Trophoblast cell (in vitro differentiated cells and primary cell): ENCODE measurements around the gene PIK3IP1.

Experiments used
- DNase-seq, 2 donors: peaks; one replicate each; pipeline ENCODE4 v3.0.0-alpha.2; 2016
- H2AFZ ChIP-seq: 2 replicates; pipeline ENCODE4 v1.6.1; 2013; ENCODE audit warnings: low read length, moderate library complexity, mild to moderate bottlenecking; ENCODE audit not compliant: insufficient read depth, poor library complexity
- H2AK5ac ChIP-seq: 2 replicates; pipeline ENCODE4 v1.6.1; 2013; ENCODE audit warnings: mild to moderate bottlenecking, low read length
- H2BK120ac ChIP-seq: 2 replicates; pipeline ENCODE4 v1.6.1; 2013; ENCODE audit warnings: low read length, mild to moderate bottlenecking, moderate library complexity; ENCODE audit not compliant: insufficient read depth, poor library complexity
- H2BK12ac ChIP-seq: 2 replicates; pipeline ENCODE4 v1.6.1; 2013; ENCODE audit warnings: mild to moderate bottlenecking, low read length, moderate library complexity
- H2BK5ac ChIP-seq: 2 replicates; pipeline ENCODE4 v1.6.1; 2013; ENCODE audit warnings: low read length, low read depth, moderate library complexity, mild to moderate bottlenecking; ENCODE audit not compliant: poor library complexity
- H3K14ac ChIP-seq: 2 replicates; pipeline ENCODE4 v1.6.1; 2013; ENCODE audit warnings: mild to moderate bottlenecking, low read length
- H3K18ac ChIP-seq: 2 replicates; pipeline ENCODE4 v1.6.1; 2013; ENCODE audit warnings: mild to moderate bottlenecking, low read length
- H3K23ac ChIP-seq: 2 replicates; pipeline ENCODE4 v1.6.1; 2013; ENCODE audit warnings: low read length
- H3K27ac ChIP-seq: 2 replicates; pipeline ENCODE4 v1.5.1; 2013; ENCODE audit warnings: low read depth, mild to moderate bottlenecking, inconsistent platforms, low read length, moderate library complexity
- H3K27me3 ChIP-seq: 2 replicates; pipeline ENCODE4 v1.6.1; 2013; ENCODE audit warnings: inconsistent platforms, mild to moderate bottlenecking, low read length, moderate library complexity; ENCODE audit not compliant: insufficient read depth
- H3K36me3 ChIP-seq, 2 experiments: 1 replicate in 1 of 2; 2 replicates in 1 of 2; pipeline ENCODE4 v1.6.1; 2013; ENCODE audit warnings: low read length in 2 of 2, mild to moderate bottlenecking in 2 of 2, moderate library complexity in 1 of 2; ENCODE audit not compliant: insufficient read depth in 2 of 2, control insufficient read depth in 1 of 2
- H3K4ac ChIP-seq: 2 replicates; pipeline ENCODE4 v1.6.1; 2013; ENCODE audit warnings: low read depth, mild to moderate bottlenecking, low read length, moderate library complexity
- H3K4me1 ChIP-seq, 2 experiments: 1 replicate in 1 of 2; 2 replicates in 1 of 2; pipeline ENCODE4 v1.6.1; 2013; ENCODE audit warnings: low read length in 2 of 2, mild to moderate bottlenecking in 2 of 2, moderate library complexity in 1 of 2; ENCODE audit not compliant: insufficient read depth in 2 of 2, control insufficient read depth in 1 of 2
- H3K4me2 ChIP-seq: 2 replicates; pipeline ENCODE4 v1.6.1; 2013; ENCODE audit warnings: inconsistent platforms, mild to moderate bottlenecking, low read length, moderate library complexity
- H3K4me3 ChIP-seq: 2 replicates; pipeline ENCODE4 v1.5.1; 2013; ENCODE audit warnings: mild to moderate bottlenecking, low read depth, low read length, inconsistent platforms
- H3K79me1 ChIP-seq: one replicate; pipeline ENCODE4 v1.6.1; 2013; ENCODE audit warnings: low read length
- H3K79me2 ChIP-seq: 2 replicates; pipeline ENCODE4 v1.6.1; 2013; ENCODE audit warnings: low read length, mild to moderate bottlenecking; ENCODE audit not compliant: control insufficient read depth, insufficient read depth, poor library complexity
- H3K9ac ChIP-seq: 2 replicates; pipeline ENCODE4 v1.6.1; 2013; ENCODE audit warnings: mild to moderate bottlenecking, low read length
- H3K9me3 ChIP-seq: 2 replicates; pipeline ENCODE4 v1.6.1; 2013; ENCODE audit warnings: low read depth, mild to moderate bottlenecking, control low read depth, inconsistent platforms, low read length; ENCODE audit not compliant: insufficient read depth
- H4K12ac ChIP-seq: 2 replicates; pipeline ENCODE4 v1.6.1; 2013; ENCODE audit warnings: low read depth, mild to moderate bottlenecking, low read length, moderate library complexity
- H4K8ac ChIP-seq: 2 replicates; pipeline ENCODE4 v1.6.1; 2013; ENCODE audit warnings: low read depth, mild to moderate bottlenecking, low read length, moderate library complexity
- H4K91ac ChIP-seq: one replicate; pipeline ENCODE4 v1.6.1; 2013; ENCODE audit warnings: low read depth, mild to moderate bottlenecking, low read length, moderate library complexity
- WGBS: extraction: QIAGEN DNeasy Blood & Tissue Kit; methylation state at CpG from one replicate; pipeline ENCODE4 v1.1.7; 2013; ENCODE audit warnings: missing lambda C conversion rate; ENCODE audit not compliant: insufficient read length, insufficient coverage; ENCODE audit errors: extremely low coverage; 5-methylcytosine and 5-hydroxymethylcytosine counted together

Gene PIK3IP1

DNA sequence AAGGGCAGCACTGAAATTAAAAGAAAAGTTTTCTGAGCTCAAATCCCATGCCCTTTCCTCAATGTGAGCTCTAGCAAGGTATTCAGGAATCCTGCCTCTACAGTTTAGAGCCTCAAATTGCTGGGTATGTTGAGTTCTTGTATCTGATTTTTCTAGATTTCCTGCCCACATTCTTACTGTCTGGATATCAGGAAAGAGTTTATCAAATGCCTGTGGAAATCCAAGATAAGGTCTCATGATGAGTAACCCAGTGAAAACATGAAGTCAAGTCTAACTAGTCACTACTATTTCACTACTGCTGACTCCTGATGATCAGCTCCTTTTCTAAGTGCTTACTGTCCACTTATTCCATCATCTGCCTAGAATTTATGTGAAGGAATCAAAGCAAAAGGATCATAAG lies 50.4 kb downstream of the PIK3IP1 start:
- no peak overlapping the region for H3K4ac ChIP-seq
- no peak overlapping the region for H2AFZ ChIP-seq
- peaks cover 36% of the 10 kb centered on the region for H3K79me1 ChIP-seq
- H2BK120ac ChIP-seq, result no peak overlapping the region
- no peaks in the 10 kb centered on the region for H3K27me3 ChIP-seq
- peak; percentile 44 to 93 for DNase-seq
- peak overlapping the region; percentile 57 for H3K27ac ChIP-seq
- no peak overlapping the region for H4K8ac ChIP-seq
- peaks cover 31 to 39% of the 10 kb centered on the region in 2 experiments for H3K4me1 ChIP-seq
- no peaks in the 10 kb centered on the region for H3K36me3 ChIP-seq
- no peak overlapping the region for H3K9ac ChIP-seq
- no peak overlapping the region for H2BK5ac ChIP-seq
- no peak overlapping the region for H3K4me3 ChIP-seq
- H2AK5ac ChIP-seq, result no peak overlapping the region
- no peak overlapping the region for H4K12ac ChIP-seq
- peaks cover 4% of the 10 kb centered on the region for H3K79me2 ChIP-seq
- no peak overlapping the region for H3K4me2 ChIP-seq
- no peak overlapping the region for H3K23ac ChIP-seq
- no peak overlapping the region for H3K18ac ChIP-seq
- no peaks in the 10 kb centered on the region for H3K9me3 ChIP-seq
- no peak overlapping the region for H2BK12ac ChIP-seq
- no peak overlapping the region for H3K14ac ChIP-seq
- no peak overlapping the region for H4K91ac ChIP-seq

DNA sequence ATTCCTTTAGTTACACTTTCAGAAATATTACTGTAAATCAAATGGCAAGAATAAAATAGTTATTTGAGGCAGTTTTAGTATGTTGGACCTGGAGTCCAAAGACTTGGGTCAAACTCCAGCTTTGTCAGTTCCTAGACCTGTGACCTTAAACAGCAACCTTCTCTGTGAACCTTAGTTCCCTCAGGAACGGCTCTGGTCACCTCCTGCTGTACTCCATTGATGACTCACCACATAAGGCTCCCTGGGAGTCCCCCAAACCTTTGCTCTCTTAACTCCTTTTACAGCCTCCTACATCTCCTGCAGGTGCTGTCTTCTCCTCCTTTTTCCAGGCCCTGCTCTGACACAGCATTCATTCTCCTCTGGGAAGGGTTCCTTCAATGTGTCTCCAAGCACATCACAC lies 51.1 kb downstream of the PIK3IP1 start:
- H3K23ac ChIP-seq, result no peak overlapping the region
- H3K4me3 ChIP-seq, result no peak overlapping the region
- no peak for DNase-seq
- peak overlapping the region; percentile 70 for H2AK5ac ChIP-seq
- WGBS, result no CpG with 5 or more reads among the region's 1 CpG
- peaks cover 26 to 35% of the 10 kb centered on the region in 2 experiments for H3K4me1 ChIP-seq
- no peak overlapping the region for H4K12ac ChIP-seq
- H3K14ac ChIP-seq, result no peak overlapping the region
- H4K91ac ChIP-seq, result peak overlapping the region; percentile 41
- peak overlapping the region; percentile 57 for H3K27ac ChIP-seq
- peak overlapping the region; percentile 11 for H3K4ac ChIP-seq
- peak overlapping the region; percentile 44 for H2BK120ac ChIP-seq
- no peaks in the 10 kb centered on the region for H3K36me3 ChIP-seq
- H3K27me3 ChIP-seq, result no peaks in the 10 kb centered on the region
- H4K8ac ChIP-seq, result peak overlapping the region; percentile 6
- H2BK12ac ChIP-seq, result peak overlapping the region; percentile 99
- H3K9ac ChIP-seq, result no peak overlapping the region
- peak overlapping the region; percentile 42 for H3K18ac ChIP-seq
- peaks cover 4% of the 10 kb centered on the region for H3K79me2 ChIP-seq
- no peaks in the 10 kb centered on the region for H3K9me3 ChIP-seq
- peaks cover 33% of the 10 kb centered on the region for H3K79me1 ChIP-seq
- no peak overlapping the region for H2AFZ ChIP-seq
- H2BK5ac ChIP-seq, result peak overlapping the region; percentile 68
- H3K4me2 ChIP-seq, result peak overlapping the region; percentile 40

- Histone ChIP-seq H3K9me3 (no peaks in the 10 kb centered on the region), H4K12ac (no peak overlapping the region), H3K4ac (no peak overlapping the region), H3K4me1 (peaks cover 23 to 33% of the 10 kb centered on the region in 2 experiments), H3K23ac (no peak overlapping the region), H2BK12ac (no peak overlapping the region), H3K36me3 (no peaks in the 10 kb centered on the region), H2BK120ac (no peak overlapping the region), H4K91ac (no peak overlapping the region), H3K79me2 (peaks cover 3% of the 10 kb centered on the region), H3K27me3 (no peaks in the 10 kb centered on the region), H3K18ac (no peak overlapping the region), H3K79me1 (peaks cover 26% of the 10 kb centered on the region), H4K8ac (no peak overlapping the region), H3K4me2 (no peak overlapping the region), H3K14ac (no peak overlapping the region), H3K27ac (peak overlapping the region; percentile 24), H2AK5ac (no peak overlapping the region), H3K4me3 (no peak overlapping the region), H2BK5ac (peak overlapping the region; percentile 5), H2AFZ (no peak overlapping the region), H3K9ac (no peak overlapping the region)
- peak; percentile 67 to 88 for DNase-seq
- no CpG with 5 or more reads among the region's 6 CpGs for WGBS
Observed at GRCh38 chr22:31239771-31240370, 52.4 kb downstream of the PIK3IP1 start.

- no peak overlapping the region for H3K18ac ChIP-seq
- H2BK5ac ChIP-seq, result no peak overlapping the region
- WGBS, result no CpG with 5 or more reads among the region's 1 CpG
- H4K8ac ChIP-seq, result no peak overlapping the region
- no peak for DNase-seq
- H3K79me1 ChIP-seq, result peaks cover 16% of the 10 kb centered on the region
- H3K4me3 ChIP-seq, result no peak overlapping the region
- no peak overlapping the region for H3K9ac ChIP-seq
- no peak overlapping the region for H2BK12ac ChIP-seq
- H4K91ac ChIP-seq, result no peak overlapping the region
- peaks cover 3% of the 10 kb centered on the region for H3K79me2 ChIP-seq
- H2AK5ac ChIP-seq, result no peak overlapping the region
- no peak overlapping the region for H3K4me2 ChIP-seq
- no peak overlapping the region for H3K27ac ChIP-seq
- H3K9me3 ChIP-seq, result no peaks in the 10 kb centered on the region
- no peak overlapping the region for H3K14ac ChIP-seq
- H3K4me1 ChIP-seq, result peaks cover 16 to 29% of the 10 kb centered on the region in 2 experiments
- H3K27me3 ChIP-seq, result no peaks in the 10 kb centered on the region
- H4K12ac ChIP-seq, result no peak overlapping the region
- no peak overlapping the region for H2AFZ ChIP-seq
- no peaks in the 10 kb centered on the region for H3K36me3 ChIP-seq
- H3K23ac ChIP-seq, result no peak overlapping the region
- H2BK120ac ChIP-seq, result no peak overlapping the region
- no peak overlapping the region for H3K4ac ChIP-seq
Observed at GRCh38 chr22:31238057-31238456, 54.2 kb downstream of the PIK3IP1 start.
